Fibroblast of mammary gland (primary cell): Measurements from ENCODE around the gene RBM17.
A peak's percentile ranks its signal among the peaks of the same experiment; 100 is the strongest.

ENCODE experiments used
- DNase-seq: peaks from one replicate; pipeline ENCODE4 v3.0.0-alpha.2; 2010; ENCODE audit warnings: low read depth
- H3K4me3 ChIP-seq: 2 replicates; pipeline ENCODE4 v1.5.1; 2011; ENCODE audit warnings: low read depth, mild to moderate bottlenecking, low read length, moderate library complexity; ENCODE audit not compliant: control insufficient read depth
- TF ChIP-seq, protein P1 (sequence below): conservative IDR thresholded peaks from 2 replicates; pipeline ENCODE4 v1.5.1; 2011; ENCODE audit warnings: low read depth, low read length, inconsistent platforms; ENCODE audit not compliant: control insufficient read depth, insufficient read depth

RBM17 gene

DNA sequence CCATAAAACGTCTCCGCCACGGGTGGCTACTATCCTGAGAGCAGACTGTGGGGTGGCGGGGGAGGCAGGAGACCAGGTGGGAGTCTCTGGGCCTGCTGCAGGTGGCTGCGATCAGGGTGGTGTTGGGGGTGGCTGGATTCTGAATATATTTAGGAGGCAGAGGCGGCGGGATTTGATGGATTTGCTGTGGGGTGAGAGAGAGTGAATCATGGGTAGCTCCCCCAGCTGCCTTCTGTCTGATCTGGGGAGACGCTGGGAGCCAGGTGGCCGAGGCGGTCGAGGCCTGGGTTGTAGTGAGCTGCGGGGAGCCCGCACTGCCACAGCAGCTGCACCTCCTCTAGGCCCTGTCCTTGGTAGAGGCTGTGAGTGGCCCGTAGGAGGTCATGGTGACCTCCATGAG, 65.7 kb downstream of the RBM17 start:
- DNase-seq: no peak
- TF ChIP-seq, protein P1, sequence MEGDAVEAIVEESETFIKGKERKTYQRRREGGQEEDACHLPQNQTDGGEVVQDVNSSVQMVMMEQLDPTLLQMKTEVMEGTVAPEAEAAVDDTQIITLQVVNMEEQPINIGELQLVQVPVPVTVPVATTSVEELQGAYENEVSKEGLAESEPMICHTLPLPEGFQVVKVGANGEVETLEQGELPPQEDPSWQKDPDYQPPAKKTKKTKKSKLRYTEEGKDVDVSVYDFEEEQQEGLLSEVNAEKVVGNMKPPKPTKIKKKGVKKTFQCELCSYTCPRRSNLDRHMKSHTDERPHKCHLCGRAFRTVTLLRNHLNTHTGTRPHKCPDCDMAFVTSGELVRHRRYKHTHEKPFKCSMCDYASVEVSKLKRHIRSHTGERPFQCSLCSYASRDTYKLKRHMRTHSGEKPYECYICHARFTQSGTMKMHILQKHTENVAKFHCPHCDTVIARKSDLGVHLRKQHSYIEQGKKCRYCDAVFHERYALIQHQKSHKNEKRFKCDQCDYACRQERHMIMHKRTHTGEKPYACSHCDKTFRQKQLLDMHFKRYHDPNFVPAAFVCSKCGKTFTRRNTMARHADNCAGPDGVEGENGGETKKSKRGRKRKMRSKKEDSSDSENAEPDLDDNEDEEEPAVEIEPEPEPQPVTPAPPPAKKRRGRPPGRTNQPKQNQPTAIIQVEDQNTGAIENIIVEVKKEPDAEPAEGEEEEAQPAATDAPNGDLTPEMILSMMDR: no peak
- no peak overlapping the region for H3K4me3 ChIP-seq

DNA sequence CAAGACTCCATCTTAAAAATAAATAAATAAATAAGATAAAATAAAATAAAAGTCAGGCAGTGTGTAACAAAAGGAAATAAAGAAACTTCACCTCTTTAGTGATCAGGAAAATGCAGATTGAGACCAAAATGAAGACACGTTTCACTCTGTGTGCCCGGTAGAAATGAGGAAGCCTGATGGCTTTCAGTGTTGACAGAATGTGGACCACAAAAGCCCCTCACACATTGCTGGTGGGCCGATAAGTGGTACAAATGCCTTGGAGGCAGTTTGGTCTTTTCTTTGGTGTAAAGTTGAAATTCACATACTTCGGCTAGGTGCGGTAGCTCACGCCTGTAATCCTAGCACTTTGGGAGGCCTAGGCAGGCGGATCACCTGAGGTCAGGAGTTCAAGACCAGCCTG, 69.4 kb downstream of the RBM17 start:
- H3K4me3 ChIP-seq: no peak overlapping the region
- DNase-seq: no peak
- TF ChIP-seq, protein P1: no peak

DNA sequence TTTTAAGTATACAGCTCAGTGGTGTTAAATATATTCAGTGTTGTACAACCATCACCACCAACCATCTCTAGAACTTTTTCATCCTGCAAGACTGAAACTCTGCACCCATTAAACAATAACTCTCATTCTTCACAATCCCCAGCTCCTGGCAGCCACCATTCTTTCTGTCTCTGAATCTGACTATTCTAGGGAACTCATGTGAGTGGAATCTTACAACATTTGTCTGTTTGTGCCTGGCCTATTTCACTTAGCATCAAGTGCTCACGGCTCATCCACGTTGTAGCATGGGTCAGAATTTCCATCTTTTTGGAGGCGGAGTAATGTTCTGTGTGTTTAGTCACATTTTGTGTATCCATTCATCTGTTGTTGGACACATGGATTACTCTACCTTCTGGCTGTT, 73.1 kb downstream of the RBM17 start:
- DNase-seq: no peak
- TF ChIP-seq, protein P1: no peak

DNA sequence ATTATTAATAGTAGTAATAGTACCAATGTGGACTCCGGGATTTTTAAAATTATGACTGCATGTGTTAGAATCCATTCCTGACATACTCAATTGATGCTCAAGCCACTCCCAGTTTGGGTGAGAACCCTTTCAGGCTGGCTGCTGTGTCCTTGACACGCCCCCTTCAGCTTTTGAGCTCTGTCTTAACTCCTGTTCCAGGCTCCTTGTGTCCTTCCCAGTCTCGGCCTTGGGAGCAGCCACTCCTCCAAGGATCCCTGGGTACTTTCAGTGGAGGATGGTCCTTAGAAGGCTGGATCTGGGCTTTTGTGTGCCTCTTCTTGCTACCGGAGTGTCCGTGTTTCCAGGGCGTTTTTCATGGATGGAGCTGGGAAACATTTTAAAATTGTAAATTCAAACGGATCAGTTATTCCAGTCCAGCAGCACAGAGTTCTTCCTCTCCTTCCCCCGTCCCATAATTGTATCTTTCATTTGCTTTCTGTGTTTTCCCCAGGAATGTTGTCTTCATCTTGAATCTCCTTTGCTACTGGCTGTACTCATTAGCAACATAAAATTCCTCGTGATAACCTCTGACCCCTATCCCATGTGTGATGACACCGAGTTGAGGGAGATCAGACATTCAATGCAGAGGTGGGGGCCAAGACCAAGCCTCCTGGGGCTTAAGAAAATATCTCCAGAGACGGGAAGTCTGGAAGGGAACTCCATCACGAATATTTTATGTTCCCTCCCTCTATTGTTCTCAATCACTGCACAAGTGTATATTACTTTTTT, 73.9 kb downstream of the RBM17 start:
- H3K4me3 ChIP-seq: peak overlapping the region; percentile 30
- DNase-seq: no peak
- TF ChIP-seq, protein P1: no peak

More for the DNA sequence above, 73.1 kb downstream of the RBM17 start:
- H3K4me3 ChIP-seq: no peak overlapping the region

DNA sequence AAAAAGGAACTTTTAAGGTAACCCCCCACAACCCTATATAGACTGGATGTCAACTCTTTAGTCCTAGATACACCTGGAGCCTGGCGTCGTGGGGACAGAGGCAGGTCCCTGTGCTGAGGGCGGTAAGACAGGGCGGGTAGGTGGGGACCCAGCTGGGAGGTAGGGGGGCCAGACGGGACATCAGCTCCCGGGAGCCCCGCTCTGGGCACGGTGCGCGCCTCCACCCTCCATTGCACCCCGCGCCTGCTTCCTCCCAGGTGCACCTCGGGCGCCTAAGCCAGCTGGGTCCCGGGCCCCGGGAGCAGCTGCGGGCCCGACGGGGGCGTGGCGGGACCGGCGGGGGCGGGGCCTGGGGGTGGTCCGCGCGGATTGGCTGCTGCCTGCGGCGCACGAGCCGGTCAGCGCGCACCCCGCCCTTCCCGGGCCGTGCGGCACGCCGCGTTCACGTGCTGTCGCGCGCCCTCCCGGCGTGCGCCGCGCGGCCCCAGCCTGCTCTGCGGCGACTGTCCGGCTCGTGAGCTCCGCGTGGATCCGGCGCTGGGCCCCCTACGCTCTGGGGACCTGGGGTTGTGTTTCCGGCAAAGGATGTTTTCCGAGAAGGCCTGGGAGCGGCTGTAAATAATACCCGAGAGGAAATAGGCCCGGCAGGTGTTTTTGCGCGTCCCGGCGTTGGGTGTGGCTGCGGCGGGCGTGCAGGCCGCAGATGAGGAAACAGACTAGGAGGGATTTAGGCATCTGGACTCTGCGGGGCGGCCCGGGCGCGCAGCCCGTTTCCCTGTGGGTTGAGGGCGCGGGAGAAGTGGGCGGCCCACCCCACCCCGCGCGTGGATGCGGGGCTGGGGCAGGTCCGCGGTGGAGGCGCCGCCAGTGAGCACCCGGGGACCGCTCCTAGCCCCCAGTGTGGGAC, 74.8 kb downstream of the RBM17 start:
- TF ChIP-seq, protein P1: no peak
- peak; percentile 79 for DNase-seq
- H3K4me3 ChIP-seq: peak overlapping the region; percentile 76

DNA sequence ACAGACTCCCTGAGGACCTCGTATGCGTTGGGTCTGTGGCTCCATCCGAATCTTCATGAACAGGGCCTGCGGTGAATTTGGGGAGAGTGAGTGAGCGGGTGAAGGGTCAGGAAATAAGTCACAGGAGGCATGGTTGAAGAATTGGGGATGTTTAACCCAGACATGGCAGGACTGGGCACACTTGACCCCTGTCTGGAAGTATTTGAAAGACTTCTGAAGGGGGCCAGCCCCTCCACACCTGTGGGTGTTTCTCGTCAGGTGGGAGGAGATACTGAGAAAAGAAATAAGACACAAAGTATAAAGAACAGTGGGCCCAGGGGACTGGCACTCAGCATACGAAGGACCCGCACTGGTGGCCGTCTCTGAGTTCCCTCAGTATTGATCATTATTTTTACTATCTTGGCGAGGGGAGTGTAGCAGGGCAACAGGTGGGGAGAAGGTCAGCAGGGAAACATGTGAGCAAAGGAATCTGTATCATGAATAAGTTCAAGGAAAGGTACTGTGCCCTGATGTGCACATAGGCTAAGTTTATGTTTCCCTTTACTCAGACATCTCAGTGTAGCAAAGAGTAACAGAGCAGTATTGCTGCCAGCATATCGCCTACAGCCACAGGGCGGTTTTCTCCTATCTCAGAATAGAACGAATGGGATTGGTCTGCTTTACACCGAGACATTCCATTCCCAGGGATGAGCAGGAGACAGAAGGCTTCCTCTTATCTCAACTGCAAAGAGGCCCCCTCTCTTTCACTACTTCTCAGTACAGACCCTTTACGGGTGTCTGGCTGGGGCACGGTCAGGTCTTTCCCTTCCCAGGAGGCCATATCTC, 75.6 kb downstream of the RBM17 start:
- TF ChIP-seq, protein P1: no peak
- H3K4me3 ChIP-seq: peak overlapping the region; percentile 76
- DNase-seq: no peak
